Nucleus accumbens (tissue), 56 donors: ENCODE measurements around the gene SULT1B1.

Experiments
- DNase-seq, 56 donors: peaks; one replicate each; lab custom pipeline; 2025; lab: John Stamatoyannopoulos, UW

SULT1B1 gene

GRCh38 chr4:69750346-69750745 is 10.1 kb downstream of the SULT1B1 start:
- DNase-seq = no peak

- DNase-seq = no peak
Observed at GRCh38 chr4:69749771-69750170, 10.6 kb downstream of the SULT1B1 start.

- DNase-seq = no peak
Observed at GRCh38 chr4:69748173-69748572, 12.2 kb downstream of the SULT1B1 start.

GRCh38 chr4:69744157-69744478 is 16.3 kb downstream of the SULT1B1 start:
- no peak for DNase-seq

GRCh38 chr4:69743476-69744156 is 16.8 kb downstream of the SULT1B1 start:
- DNase-seq = no peak

GRCh38 chr4:69742596-69742995 is 17.8 kb downstream of the SULT1B1 start:
- DNase-seq = no peak

GRCh38 chr4:69738872-69739271 is 21.5 kb downstream of the SULT1B1 start:
- DNase-seq = no peak

- no peak for DNase-seq
Observed at GRCh38 chr4:69735119-69735518, 25.3 kb downstream of the SULT1B1 start.

- DNase-seq = no peak
Observed at GRCh38 chr4:69731847-69732246, 28.6 kb downstream of the SULT1B1 start.

GRCh38 chr4:69731241-69731640 is 29.2 kb downstream of the SULT1B1 start:
- DNase-seq = no peak

- DNase-seq = no peak
Observed at GRCh38 chr4:69730002-69730401, 30.4 kb downstream of the SULT1B1 start.

- DNase-seq = no peak
Observed at GRCh38 chr4:69727926-69728325, 32.5 kb downstream of the SULT1B1 start.

- no peak for DNase-seq
Observed at GRCh38 chr4:69727426-69727825, 33.0 kb downstream of the SULT1B1 start.

- no peak for DNase-seq
Observed at GRCh38 chr4:69726971-69727370, 33.4 kb downstream of the SULT1B1 start.

- no peak for DNase-seq
Observed at GRCh38 chr4:69718396-69719271, 41.8 kb downstream of the SULT1B1 start.

- DNase-seq = no peak
Observed at GRCh38 chr4:69717778-69718177, 42.6 kb downstream of the SULT1B1 start.

GRCh38 chr4:69716654-69717053 is 43.8 kb downstream of the SULT1B1 start:
- DNase-seq = no peak

GRCh38 chr4:69714086-69714485 is 46.3 kb downstream of the SULT1B1 start:
- no peak for DNase-seq

GRCh38 chr4:69713593-69713992 is 46.8 kb downstream of the SULT1B1 start:
- no peak for DNase-seq

GRCh38 chr4:69710580-69710979 is 49.8 kb downstream of the SULT1B1 start:
- DNase-seq = no peak

GRCh38 chr4:69708211-69708610 is 52.2 kb downstream of the SULT1B1 start:
- no peak for DNase-seq

GRCh38 chr4:69707807-69708206 is 52.6 kb downstream of the SULT1B1 start:
- no peak for DNase-seq
